Fibroblast of skin of abdomen (primary cell): Measurements from ENCODE around the gene RAB40A.
"Not testable (repeated sequence)": the region's sequence is repeated elsewhere in the genome, so short reads cannot be mapped to it uniquely, and the experiment has no call there.

ENCODE experiments used
- DNase-seq: peaks from one replicate; pipeline ENCODE4 v3.0.0-alpha.2; 2013

The RAB40A gene

DNA sequence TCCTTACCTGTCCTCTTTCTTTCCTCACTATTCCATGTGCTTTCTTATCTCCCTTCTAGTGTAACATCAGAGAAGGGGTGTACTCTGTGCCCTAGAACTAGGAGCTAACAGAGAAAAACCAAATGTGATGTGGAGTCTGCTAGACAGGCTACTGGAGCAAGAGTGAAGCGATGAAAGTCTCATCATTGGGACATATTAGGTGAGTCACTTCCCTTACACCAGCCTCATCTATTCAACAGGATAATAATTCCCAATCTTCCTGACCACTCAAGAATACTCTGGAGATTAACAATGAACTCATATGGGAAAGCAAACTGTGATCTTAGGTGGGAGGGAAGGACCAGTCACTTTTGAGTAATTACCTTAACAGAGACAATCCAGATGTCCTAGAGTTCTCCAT, 58.1 kb downstream of the RAB40A start:
- DNase-seq = peak; percentile 12

DNA sequence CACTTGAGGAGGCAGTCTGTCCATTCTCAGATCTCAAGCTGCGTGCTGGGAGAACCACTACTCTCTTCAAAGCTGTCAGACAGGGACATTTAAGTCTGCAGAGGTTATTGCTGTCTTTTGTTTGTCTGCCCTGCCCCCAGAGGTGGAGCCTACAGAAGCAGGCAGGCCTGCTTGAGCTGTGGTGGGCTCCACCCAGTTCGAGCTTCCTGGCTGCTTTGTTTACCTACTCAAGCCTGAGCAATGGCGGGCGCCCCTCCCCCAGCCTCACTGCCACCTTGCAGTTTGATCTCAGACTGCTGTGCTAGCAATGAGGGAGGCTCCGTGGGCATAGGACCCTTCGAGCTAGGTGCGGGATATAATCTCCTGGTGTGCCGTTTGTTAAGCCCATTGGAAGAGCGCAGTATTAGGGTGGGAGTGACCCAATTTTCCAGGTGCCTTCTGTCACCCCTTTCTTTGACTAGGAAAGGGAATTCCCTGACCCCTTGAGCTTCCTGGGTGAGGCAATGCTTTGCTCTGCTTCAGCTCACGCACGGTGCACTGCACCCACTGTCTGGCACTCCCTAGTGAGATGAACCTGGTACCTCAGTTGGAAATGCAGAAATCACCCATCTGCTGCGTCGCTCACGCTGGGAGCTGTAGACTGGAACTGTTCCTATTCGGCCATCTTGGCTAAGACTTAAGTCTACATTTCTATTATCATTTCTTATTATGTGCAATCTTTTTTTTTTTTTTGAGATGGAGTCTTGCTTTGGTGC, 59.1 kb downstream of the RAB40A start:
- DNase-seq = not testable (repeated sequence)

DNA sequence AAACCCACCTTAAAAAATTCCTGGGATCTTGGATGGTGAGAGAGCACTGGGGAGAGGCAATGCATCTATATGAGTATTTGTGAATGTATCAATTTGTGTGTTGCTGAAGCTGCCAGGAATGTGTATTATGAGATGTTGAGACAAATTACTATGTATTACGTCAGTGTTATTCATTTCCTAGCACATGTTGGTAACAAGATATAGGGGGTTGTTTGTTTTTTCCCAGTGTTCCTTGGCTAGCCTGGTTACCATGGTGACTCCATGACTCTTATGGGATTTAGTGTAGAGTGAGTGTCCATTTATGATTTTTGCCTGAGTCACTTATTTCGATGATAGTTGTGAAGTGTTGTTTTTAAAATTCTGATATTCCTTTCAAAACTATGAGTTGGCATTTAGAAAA, 65.6 kb downstream of the RAB40A start:
- peak; percentile 86 for DNase-seq
